Stimulated activated CD8-positive, alpha-beta memory T cell treated with anti-CD3 and anti-CD28 coated beads, Interleukin-4, amount 100 ng/mL, for 48 hours (primary cell): Measurements from ENCODE around the gene WAS.
"Not testable (repeated sequence)": the region's sequence is repeated elsewhere in the genome, so short reads cannot be mapped to it uniquely, and the experiment has no call there.

Experiments
- DNase-seq: peaks from one replicate; pipeline ENCODE4 v3.0.0-alpha.2; 2020

Gene WAS

GRCh38 chrX:48688531-48689150, 5.0 kb downstream of the WAS start:
- DNase-seq: no peak

GRCh38 chrX:48689208-48689920, 5.8 kb downstream of the WAS start:
- no peak for DNase-seq

- DNase-seq: not testable (repeated sequence)
Measured at GRCh38 chrX:48691746-48692145, 8.1 kb downstream of the WAS start.

- no peak for DNase-seq
Measured at GRCh38 chrX:48694776-48695533, 11.4 kb downstream of the WAS start.

- no peak for DNase-seq
Measured at GRCh38 chrX:48695534-48695896, 11.9 kb downstream of the WAS start.

GRCh38 chrX:48695925-48696300, 12.3 kb downstream of the WAS start:
- no peak for DNase-seq

GRCh38 chrX:48696301-48696908, 12.8 kb downstream of the WAS start, which contains the start of gene SUV39H1:
SUV39H1 (plus strand) TSS chrX:48696734; CDS start chrX:48696785, 51 bp downstream.
- DNase-seq: peak; percentile 83

- DNase-seq: peak; percentile 65
Measured at GRCh38 chrX:48696909-48697727, 13.5 kb downstream of the WAS start.

- no peak for DNase-seq
Measured at GRCh38 chrX:48698306-48698705, 14.7 kb downstream of the WAS start.

GRCh38 chrX:48700246-48700645, 16.6 kb downstream of the WAS start:
- no peak for DNase-seq

- no peak for DNase-seq
Measured at GRCh38 chrX:48700951-48701653, 17.5 kb downstream of the WAS start.

GRCh38 chrX:48702032-48702431, 18.4 kb downstream of the WAS start:
- no peak for DNase-seq

GRCh38 chrX:48702716-48703115, 19.1 kb downstream of the WAS start:
- DNase-seq: no peak

- no peak for DNase-seq
Measured at GRCh38 chrX:48703228-48703627, 19.6 kb downstream of the WAS start.

- no peak for DNase-seq
Measured at GRCh38 chrX:48703642-48704481, 20.3 kb downstream of the WAS start.

- DNase-seq: no peak
Measured at GRCh38 chrX:48705871-48706270, 22.3 kb downstream of the WAS start.

- no peak for DNase-seq
Measured at GRCh38 chrX:48709522-48710112, 26.0 kb downstream of the WAS start.

- DNase-seq: no peak
Measured at GRCh38 chrX:48711162-48711928, 27.7 kb downstream of the WAS start.

- DNase-seq: no peak
Measured at GRCh38 chrX:48711929-48712505, 28.4 kb downstream of the WAS start.
